ENCODE results near the gene CGB7. TPM values are rescaled to one million over a fixed set of nuclear protein-coding genes. Genes with fewer than 3 reads are reported as not detected.

Gene CGB7
- total RNA-seq, 1 donor from 2014 or later = 7.1 TPM

- FAIRE-seq (no peak), DNase-seq (ENCODE audit: low read depth) (no peak)
- Mint-ChIP-seq H3K4me3 (ENCODE audit: unreplicated experiment) (no peak overlapping the region), H3K27ac (ENCODE audit: unreplicated experiment) (peak overlapping the region; percentile 26), H3K27me3 (ENCODE audit: low read depth, unreplicated experiment) (no peaks in the 10 kb centered on the region), H3K9me3 (ENCODE audit: unreplicated experiment) (no peaks in the 10 kb centered on the region), H3K4me1 (ENCODE audit: low read depth, unreplicated experiment) (no peaks in the 10 kb centered on the region), H3K36me3 (ENCODE audit: low read depth, unreplicated experiment) (peaks cover 16% of the 10 kb centered on the region)
- Histone ChIP-seq H3K27me3 (ENCODE audit: insufficient read depth, low read length) (no peaks in the 10 kb centered on the region), H3K36me3 (ENCODE audit: insufficient read depth, low read length) (peaks cover 35% of the 10 kb centered on the region), H3K4me3 (ENCODE audit: insufficient read depth, low read depth, low read length) (no peak overlapping the region), H3K9me3 (ENCODE audit: insufficient read depth, low read depth, low read length) (no peaks in the 10 kb centered on the region), H4K20me1 (ENCODE audit: insufficient read depth, low read length) (peaks cover 87% of the 10 kb centered on the region), H3K4me2 (ENCODE audit: low read length) (no peak overlapping the region), H3K9ac (ENCODE audit: low read length) (no peak overlapping the region), H3K79me2 (ENCODE audit: insufficient read depth, low read length) (peaks cover 43% of the 10 kb centered on the region), H3K27ac (ENCODE audit: low read depth, low read length) (no peak overlapping the region), H2AFZ (ENCODE audit: low read depth, low read length) (no peak overlapping the region), H3K4me1 (ENCODE audit: insufficient read depth, low read length) (no peaks in the 10 kb centered on the region)
- no peak for TF ChIP-seq EZH2 (IDR thresholded peaks at IDR 0.05; ENCODE audit: insufficient read depth, low read length)
- TF ChIP-seq, protein P1, sequence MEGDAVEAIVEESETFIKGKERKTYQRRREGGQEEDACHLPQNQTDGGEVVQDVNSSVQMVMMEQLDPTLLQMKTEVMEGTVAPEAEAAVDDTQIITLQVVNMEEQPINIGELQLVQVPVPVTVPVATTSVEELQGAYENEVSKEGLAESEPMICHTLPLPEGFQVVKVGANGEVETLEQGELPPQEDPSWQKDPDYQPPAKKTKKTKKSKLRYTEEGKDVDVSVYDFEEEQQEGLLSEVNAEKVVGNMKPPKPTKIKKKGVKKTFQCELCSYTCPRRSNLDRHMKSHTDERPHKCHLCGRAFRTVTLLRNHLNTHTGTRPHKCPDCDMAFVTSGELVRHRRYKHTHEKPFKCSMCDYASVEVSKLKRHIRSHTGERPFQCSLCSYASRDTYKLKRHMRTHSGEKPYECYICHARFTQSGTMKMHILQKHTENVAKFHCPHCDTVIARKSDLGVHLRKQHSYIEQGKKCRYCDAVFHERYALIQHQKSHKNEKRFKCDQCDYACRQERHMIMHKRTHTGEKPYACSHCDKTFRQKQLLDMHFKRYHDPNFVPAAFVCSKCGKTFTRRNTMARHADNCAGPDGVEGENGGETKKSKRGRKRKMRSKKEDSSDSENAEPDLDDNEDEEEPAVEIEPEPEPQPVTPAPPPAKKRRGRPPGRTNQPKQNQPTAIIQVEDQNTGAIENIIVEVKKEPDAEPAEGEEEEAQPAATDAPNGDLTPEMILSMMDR (IDR thresholded peaks at IDR 0.05; ENCODE audit: insufficient read depth, low read depth, low read length) = no peak
Measured at GRCh38 chr19:49101160-49101559, 43.6 kb upstream of the CGB7 start.

GRCh38 chr19:49098795-49099194, 41.2 kb upstream of the CGB7 start:
- Histone ChIP-seq H3K9me3 (ENCODE audit: insufficient read depth, low read depth, low read length) (no peaks in the 10 kb centered on the region), H3K4me1 (ENCODE audit: insufficient read depth, low read length) (no peaks in the 10 kb centered on the region), H2AFZ (ENCODE audit: low read depth, low read length) (no peak overlapping the region), H3K27me3 (ENCODE audit: insufficient read depth, low read length) (no peaks in the 10 kb centered on the region), H4K20me1 (ENCODE audit: insufficient read depth, low read length) (peaks cover 87% of the 10 kb centered on the region), H3K79me2 (ENCODE audit: insufficient read depth, low read length) (peaks cover 62% of the 10 kb centered on the region), H3K27ac (ENCODE audit: low read depth, low read length) (no peak overlapping the region), H3K4me2 (ENCODE audit: low read length) (no peak overlapping the region), H3K4me3 (ENCODE audit: insufficient read depth, low read depth, low read length) (no peak overlapping the region), H3K9ac (ENCODE audit: low read length) (no peak overlapping the region), H3K36me3 (ENCODE audit: insufficient read depth, low read length) (peaks cover 37% of the 10 kb centered on the region)
- H3K9me3 Mint-ChIP-seq (ENCODE audit: unreplicated experiment) = no peaks in the 10 kb centered on the region
- no peaks in the 10 kb centered on the region for H3K27me3 Mint-ChIP-seq (ENCODE audit: low read depth, unreplicated experiment)
- FAIRE-seq (no peak), DNase-seq (ENCODE audit: low read depth) (no peak)
- no peaks in the 10 kb centered on the region for H3K4me1 Mint-ChIP-seq (ENCODE audit: low read depth, unreplicated experiment)
- peaks cover 13% of the 10 kb centered on the region for H3K36me3 Mint-ChIP-seq (ENCODE audit: low read depth, unreplicated experiment)
- H3K4me3 Mint-ChIP-seq (ENCODE audit: unreplicated experiment) = no peak overlapping the region
- TF ChIP-seq EZH2 (IDR thresholded peaks at IDR 0.05; ENCODE audit: insufficient read depth, low read length) = no peak
- TF ChIP-seq, protein P1 (IDR thresholded peaks at IDR 0.05; ENCODE audit: insufficient read depth, low read depth, low read length) = no peak
- H3K27ac Mint-ChIP-seq (ENCODE audit: unreplicated experiment) = no peak overlapping the region

GRCh38 chr19:49097453-49098288, 40.1 kb upstream of the CGB7 start:
- no peaks in the 10 kb centered on the region for H3K4me1 Mint-ChIP-seq (ENCODE audit: low read depth, unreplicated experiment)
- FAIRE-seq (peak; percentile 9), DNase-seq (ENCODE audit: low read depth) (no peak)
- H3K27me3 Mint-ChIP-seq (ENCODE audit: low read depth, unreplicated experiment) = no peaks in the 10 kb centered on the region
- H3K27ac Mint-ChIP-seq (ENCODE audit: unreplicated experiment) = no peak overlapping the region
- peak overlapping the region; percentile 11 for H3K9ac ChIP-seq (ENCODE audit: low read length)
- H3K36me3 Mint-ChIP-seq (ENCODE audit: low read depth, unreplicated experiment) = peaks cover 13% of the 10 kb centered on the region
- no peaks in the 10 kb centered on the region for H3K4me1 ChIP-seq (ENCODE audit: insufficient read depth, low read length)
- peaks cover 85% of the 10 kb centered on the region for H4K20me1 ChIP-seq (ENCODE audit: insufficient read depth, low read length)
- no peak overlapping the region for H3K4me3 Mint-ChIP-seq (ENCODE audit: unreplicated experiment)
- H3K9me3 ChIP-seq (ENCODE audit: insufficient read depth, low read depth, low read length) = no peaks in the 10 kb centered on the region
- H3K27ac ChIP-seq (ENCODE audit: low read depth, low read length) = no peak overlapping the region
- TF ChIP-seq EZH2 (IDR thresholded peaks at IDR 0.05; ENCODE audit: insufficient read depth, low read length) = no peak
- TF ChIP-seq, protein P1 (IDR thresholded peaks at IDR 0.05; ENCODE audit: insufficient read depth, low read depth, low read length) = peak; percentile 98
- peaks cover 35% of the 10 kb centered on the region for H3K36me3 ChIP-seq (ENCODE audit: insufficient read depth, low read length)
- no peaks in the 10 kb centered on the region for H3K27me3 ChIP-seq (ENCODE audit: insufficient read depth, low read length)
- H3K4me3 ChIP-seq (ENCODE audit: insufficient read depth, low read depth, low read length) = no peak overlapping the region
- H2AFZ ChIP-seq (ENCODE audit: low read depth, low read length) = no peak overlapping the region
- H3K4me2 ChIP-seq (ENCODE audit: low read length) = no peak overlapping the region
- H3K9me3 Mint-ChIP-seq (ENCODE audit: unreplicated experiment) = no peaks in the 10 kb centered on the region
- peaks cover 62% of the 10 kb centered on the region for H3K79me2 ChIP-seq (ENCODE audit: insufficient read depth, low read length)

All from astrocyte (in vitro differentiated cells and primary cell).